GM18511 (cell line): ENCODE results near the gene OR51B2.
"Not testable (repeated sequence)": the region's sequence is repeated elsewhere in the genome, so short reads cannot be mapped to it uniquely, and the experiment has no call there.

Experiments used
- ATAC-seq: cut with Tn5 transposase; IDR thresholded peaks from one replicate; pipeline ENCODE4 v1.9.1; 2021; ENCODE audit warnings: mild to moderate bottlenecking, moderate library complexity; ENCODE audit not compliant: unreplicated experiment

The OR51B2 gene

GRCh38 chr11:5313326-5314023, 10.6 kb downstream of the OR51B2 start:
- ATAC-seq: not testable (repeated sequence)

DNA sequence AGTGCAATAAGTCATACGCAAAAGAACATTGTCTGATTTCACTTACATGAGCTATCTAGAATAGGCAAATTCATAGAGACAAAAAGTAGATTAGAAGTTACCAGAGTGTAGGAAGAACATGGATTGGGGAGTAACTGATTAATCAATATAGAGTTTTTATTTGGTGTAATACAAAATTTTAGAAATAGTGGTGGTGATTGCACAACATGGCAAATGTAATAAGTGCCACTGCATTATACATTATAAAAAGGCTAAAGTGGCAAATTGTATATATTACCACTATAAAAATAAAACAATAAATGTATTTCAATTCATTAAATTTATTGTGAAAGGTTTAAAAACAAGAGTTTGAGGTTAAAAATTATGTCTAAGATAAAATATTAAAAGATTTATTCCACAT, 13.7 kb downstream of the OR51B2 start:
- no peak for ATAC-seq

DNA sequence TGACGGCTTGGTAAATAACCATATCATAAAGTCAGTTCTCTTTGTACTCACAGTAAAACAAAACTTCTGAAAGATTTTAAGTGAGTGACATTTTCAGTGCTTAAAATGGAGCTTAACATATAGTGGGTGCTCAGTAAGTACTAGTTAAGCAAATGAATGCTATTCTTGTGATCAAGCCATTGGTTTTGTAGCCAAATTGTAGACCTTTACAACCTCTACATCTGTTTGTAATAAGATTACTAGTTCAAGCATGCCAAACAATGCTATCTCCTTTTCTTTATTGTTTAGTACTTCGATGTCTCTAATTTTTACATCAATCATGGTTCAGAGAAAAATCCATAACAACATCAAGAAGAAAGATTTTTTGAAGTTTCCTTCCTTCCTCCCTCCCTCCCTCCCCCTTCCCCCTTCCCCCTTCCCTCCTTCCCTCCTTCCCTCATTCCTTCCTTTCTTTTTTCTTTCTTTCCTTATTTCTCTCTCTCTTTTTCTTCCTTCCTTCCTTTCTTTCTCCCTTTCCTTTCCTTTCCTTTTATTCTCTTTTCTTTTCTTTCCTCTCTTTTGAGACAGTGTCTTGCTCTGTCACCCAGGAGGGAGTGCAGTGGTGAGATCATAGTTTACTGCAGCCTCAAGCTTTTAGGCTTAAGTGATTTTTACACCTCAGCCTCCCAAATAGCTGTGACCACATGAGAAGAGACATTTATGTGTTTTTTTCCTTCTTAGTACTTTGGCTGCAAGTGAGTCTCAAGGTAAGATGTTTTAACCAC, 16.7 kb downstream of the OR51B2 start:
- ATAC-seq: no peak

DNA sequence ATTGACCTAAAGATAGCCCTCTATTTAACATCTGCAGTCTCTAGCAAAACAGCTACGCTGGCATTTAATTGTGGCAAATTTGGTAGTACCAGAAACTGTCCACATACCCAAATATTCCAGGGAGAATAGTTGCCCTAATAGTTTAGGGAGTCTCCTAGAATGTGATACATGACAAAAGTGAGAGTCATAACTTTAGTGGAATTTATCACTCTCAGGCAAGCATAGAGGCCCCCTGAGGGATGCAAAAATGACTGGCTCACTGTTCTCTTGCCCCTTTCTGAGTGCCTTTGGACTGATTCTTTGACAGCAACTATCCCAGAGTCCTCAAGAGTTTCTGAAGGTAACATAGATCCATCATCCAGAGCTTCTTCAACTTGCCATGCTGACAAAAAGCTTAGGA, 20.1 kb downstream of the OR51B2 start:
- no peak for ATAC-seq

DNA sequence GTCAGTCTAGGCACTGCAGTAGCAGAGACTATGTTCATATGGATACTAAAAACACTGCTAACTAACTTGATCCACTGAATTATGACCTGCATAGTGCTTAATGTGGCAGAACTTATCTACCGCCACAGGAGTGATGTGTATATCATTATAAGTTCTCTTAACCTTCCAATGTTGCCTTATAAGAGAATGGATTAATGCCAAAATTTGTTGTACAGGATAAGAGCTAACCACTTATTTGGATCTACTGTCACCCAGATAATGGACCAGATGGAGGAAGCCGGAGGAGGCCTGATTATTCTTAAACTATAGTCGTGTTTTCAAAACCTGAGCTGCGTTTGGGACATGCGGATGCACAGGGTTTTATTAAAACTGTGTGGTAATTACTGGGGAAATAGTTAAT, 20.5 kb downstream of the OR51B2 start:
- ATAC-seq: no peak

GRCh38 chr11:5301846-5302245, 22.3 kb downstream of the OR51B2 start, which contains the start of gene OR51B4:
OR51B4 (minus strand) TSS chr11:5301946; CDS start chr11:5301946, 0 bp downstream.
- ATAC-seq: no peak

GRCh38 chr11:5300251-5300650, 23.8 kb downstream of the OR51B2 start:
- ATAC-seq: no peak

DNA sequence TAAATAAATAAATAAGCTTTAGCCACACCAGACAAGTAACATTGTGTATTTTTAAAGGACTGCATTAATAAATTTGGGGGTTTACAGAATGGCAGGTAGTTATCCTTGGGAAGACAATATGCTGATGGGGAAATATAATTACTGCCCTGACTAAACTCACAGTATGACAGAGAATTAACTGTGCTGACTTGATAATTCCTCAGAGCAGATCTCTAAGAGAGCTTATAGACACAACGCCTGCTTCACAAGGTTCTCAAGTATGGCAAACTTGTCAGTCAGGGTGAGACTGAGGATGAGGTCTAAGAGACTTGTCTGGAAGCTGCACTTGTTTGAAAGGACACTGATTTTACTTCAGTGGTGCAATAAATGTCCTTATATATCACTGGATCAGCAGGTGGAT, 25.6 kb downstream of the OR51B2 start:
- no peak for ATAC-seq

- no peak for ATAC-seq
Measured at GRCh38 chr11:5297721-5298323, 26.3 kb downstream of the OR51B2 start.

DNA sequence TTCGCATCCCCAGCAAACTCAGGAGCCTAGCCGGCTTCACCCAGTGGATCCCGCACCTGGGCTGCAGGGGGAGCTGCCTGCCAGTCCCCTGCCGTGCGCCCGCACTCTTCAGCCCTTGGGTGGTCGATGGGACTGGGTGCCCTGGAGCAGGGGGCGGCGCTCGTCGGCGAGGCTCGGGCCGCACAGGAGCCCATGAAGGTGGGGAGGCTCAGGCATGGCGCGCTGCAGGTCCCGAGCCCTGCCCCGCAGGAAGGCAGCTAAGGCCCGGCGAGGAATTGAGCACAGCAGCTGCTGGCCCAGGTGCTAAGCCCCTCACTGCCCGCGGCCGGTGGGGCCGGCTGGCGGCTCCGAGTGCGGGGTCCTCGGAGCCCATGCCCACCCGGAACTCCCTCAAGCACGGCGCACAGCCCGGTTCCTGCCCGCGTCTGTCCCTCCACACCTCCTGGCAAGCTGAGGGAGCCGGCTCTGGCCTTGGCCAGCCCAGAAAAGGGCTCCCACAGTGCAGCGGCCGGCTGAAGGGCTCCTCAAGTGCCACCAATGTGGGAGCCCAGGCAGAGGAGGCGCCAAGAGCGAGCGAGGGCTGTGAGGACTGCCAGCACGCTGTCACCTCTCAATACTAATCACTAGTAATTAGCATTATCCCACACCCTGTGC, 29.6 kb downstream of the OR51B2 start:
- ATAC-seq: not testable (repeated sequence)

- no peak for ATAC-seq
Measured at GRCh38 chr11:5293028-5293427, 31.1 kb downstream of the OR51B2 start.

GRCh38 chr11:5291207-5291838, 32.8 kb downstream of the OR51B2 start:
- peak; percentile 94 for ATAC-seq

- ATAC-seq: no peak
Measured at GRCh38 chr11:5290106-5290505, 34.0 kb downstream of the OR51B2 start.

- no peak for ATAC-seq
Measured at GRCh38 chr11:5289696-5290095, 34.4 kb downstream of the OR51B2 start.

GRCh38 chr11:5288906-5289550, 35.1 kb downstream of the OR51B2 start:
- no peak for ATAC-seq

DNA sequence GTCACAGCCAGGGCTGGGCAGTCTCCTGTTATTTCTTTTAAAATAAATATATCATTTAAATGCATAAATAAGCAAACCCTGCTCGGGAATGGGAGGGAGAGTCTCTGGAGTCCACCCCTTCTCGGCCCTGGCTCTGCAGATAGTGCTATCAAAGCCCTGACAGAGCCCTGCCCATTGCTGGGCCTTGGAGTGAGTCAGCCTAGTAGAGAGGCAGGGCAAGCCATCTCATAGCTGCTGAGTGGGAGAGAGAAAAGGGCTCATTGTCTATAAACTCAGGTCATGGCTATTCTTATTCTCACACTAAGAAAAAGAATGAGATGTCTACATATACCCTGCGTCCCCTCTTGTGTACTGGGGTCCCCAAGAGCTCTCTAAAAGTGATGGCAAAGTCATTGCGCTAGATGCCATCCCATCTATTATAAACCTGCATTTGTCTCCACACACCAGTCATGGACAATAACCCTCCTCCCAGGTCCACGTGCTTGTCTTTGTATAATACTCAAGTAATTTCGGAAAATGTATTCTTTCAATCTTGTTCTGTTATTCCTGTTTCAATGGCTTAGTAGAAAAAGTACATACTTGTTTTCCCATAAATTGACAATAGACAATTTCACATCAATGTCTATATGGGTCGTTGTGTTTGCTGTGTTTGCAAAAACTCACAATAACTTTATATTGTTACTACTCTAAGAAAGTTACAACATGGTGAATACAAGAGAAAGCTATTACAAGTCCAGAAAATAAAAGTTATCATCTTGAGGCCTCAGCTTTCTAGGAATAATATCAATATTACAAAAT, 35.8 kb downstream of the OR51B2 start:
- ATAC-seq: no peak

DNA sequence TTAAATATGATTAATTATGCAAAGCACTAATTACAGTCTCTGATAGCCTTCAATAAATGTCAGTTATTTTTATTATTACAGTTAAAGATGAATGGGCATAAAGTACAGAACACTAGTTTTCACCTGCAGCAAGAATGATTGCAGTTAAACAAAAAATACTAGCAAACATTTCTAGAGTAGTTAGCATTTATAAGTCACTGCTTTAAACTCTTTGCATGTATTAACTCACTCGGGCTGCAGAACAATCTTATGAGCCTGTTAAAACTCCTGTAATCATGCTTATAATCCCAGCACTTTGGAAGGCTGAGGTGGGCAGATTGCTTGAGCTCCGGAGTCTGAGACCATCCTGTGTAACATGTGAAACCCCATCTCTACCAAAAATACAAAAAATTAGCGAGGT, 37.2 kb downstream of the OR51B2 start:
- ATAC-seq: no peak

DNA sequence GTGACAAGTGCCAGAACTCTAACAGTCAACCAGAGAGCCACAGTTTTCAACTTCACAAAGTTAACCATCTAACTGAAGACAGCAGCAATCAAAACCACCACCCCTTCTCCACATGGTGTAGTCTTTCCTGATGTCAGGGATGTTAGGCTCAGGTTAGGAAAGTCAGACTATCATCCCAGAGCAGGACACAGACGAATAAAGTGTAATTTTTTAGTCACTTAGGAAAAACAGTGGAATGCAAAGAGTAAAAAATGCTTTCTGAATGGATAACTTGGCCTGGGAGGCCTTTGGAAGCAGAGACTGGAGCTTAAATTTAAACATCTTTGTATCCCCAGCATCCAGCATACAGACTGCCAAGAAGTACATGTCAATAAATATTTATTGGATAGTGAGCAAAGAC, 37.7 kb downstream of the OR51B2 start:
- ATAC-seq: no peak

- peak; percentile 49 for ATAC-seq
Measured at GRCh38 chr11:5285703-5286340, 38.3 kb downstream of the OR51B2 start.
